ENCODE results near the gene HSPA5.
"Not testable (repeated sequence)": the region's sequence is repeated elsewhere in the genome, so short reads cannot be mapped to it uniquely, and the experiment has no call there.

The HSPA5 gene

DNA sequence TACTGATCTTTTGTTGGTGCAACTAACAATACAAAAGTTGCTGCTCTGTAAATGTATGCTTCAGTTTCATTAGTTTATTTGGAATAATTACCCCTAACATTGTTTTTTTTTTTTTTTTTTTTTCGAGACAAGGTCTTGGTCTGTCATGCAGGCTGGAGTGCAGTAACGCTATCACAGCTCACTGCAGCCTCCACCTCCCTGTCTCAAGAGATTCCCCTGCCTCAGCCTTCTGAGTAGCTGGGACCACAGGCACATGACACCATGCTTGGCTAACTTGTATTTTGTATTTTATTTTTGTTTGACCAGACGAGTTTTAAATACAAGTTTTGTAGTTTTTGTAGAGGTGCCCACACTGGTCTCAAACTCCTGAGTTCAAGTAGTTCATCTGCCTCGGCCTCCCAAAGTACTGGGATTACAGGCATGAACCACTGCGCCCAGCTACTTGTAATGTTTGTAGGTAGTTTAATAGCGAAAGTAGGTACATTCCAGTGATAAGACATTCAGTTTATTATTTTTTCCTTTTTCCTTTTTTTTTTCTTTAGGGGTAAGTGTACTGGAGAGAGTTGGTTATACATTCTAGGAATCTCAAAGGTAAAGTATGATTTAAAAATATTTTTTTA lies 27.4 kb upstream of the HSPA5 start:
- TF ChIP-seq, protein P1, sequence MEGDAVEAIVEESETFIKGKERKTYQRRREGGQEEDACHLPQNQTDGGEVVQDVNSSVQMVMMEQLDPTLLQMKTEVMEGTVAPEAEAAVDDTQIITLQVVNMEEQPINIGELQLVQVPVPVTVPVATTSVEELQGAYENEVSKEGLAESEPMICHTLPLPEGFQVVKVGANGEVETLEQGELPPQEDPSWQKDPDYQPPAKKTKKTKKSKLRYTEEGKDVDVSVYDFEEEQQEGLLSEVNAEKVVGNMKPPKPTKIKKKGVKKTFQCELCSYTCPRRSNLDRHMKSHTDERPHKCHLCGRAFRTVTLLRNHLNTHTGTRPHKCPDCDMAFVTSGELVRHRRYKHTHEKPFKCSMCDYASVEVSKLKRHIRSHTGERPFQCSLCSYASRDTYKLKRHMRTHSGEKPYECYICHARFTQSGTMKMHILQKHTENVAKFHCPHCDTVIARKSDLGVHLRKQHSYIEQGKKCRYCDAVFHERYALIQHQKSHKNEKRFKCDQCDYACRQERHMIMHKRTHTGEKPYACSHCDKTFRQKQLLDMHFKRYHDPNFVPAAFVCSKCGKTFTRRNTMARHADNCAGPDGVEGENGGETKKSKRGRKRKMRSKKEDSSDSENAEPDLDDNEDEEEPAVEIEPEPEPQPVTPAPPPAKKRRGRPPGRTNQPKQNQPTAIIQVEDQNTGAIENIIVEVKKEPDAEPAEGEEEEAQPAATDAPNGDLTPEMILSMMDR (conservative IDR thresholded peaks at IDR 0.05; ENCODE audit: low read depth, low read length) = no peak
- no peak overlapping the region for H3K4me2 ChIP-seq
- no peaks in the 10 kb centered on the region for H3K27me3 ChIP-seq (ENCODE audit: insufficient read depth, low read depth)
- peaks cover 65% of the 10 kb centered on the region for H3K79me2 ChIP-seq (ENCODE audit: insufficient read depth, low read depth)
- no peaks in the 10 kb centered on the region for H4K20me1 ChIP-seq (ENCODE audit: insufficient read depth)
- H2AFZ ChIP-seq (ENCODE audit: low read depth) = no peak overlapping the region
- H3K4me1 ChIP-seq (ENCODE audit: low read depth, poor library complexity, severe bottlenecking) = peaks cover 14% of the 10 kb centered on the region
- H3K27ac ChIP-seq = no peak overlapping the region
- no peak overlapping the region for H3K9ac ChIP-seq
- H3K4me3 ChIP-seq (IDR thresholded peaks at IDR 0.05; ENCODE audit: insufficient read depth, low read depth, low read length) = no peak overlapping the region
- H3K36me3 ChIP-seq (ENCODE audit: insufficient read depth) = no peaks in the 10 kb centered on the region

DNA sequence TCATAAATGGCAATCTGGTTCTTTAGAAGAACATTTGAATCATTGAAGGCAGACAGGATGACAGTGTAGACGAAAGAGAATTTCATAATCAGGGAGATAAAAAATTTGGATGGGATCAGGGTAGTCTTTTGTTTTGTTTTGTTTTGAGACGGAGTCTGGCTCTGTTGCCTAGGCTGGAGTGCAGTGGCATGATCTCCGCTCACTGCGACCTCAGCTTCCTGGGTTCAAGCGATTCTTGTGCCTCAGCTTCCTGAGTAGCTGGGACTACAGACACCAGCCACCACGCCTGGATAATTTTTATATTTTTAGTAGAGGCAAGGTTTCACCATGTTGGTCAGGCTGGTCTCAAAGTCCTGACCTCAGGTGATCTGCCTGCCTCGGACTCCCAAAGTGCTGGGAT lies 22.9 kb upstream of the HSPA5 start:
- H3K9ac ChIP-seq; H3K4me2 ChIP-seq; H3K27me3 ChIP-seq (ENCODE audit: insufficient read depth, low read depth); H3K27ac ChIP-seq; H2AFZ ChIP-seq (ENCODE audit: low read depth); H3K4me3 ChIP-seq (IDR thresholded peaks at IDR 0.05; ENCODE audit: insufficient read depth, low read depth, low read length); H3K36me3 ChIP-seq (ENCODE audit: insufficient read depth); H4K20me1 ChIP-seq (ENCODE audit: insufficient read depth): not testable (repeated sequence)
- Histone ChIP-seq H3K79me2 (ENCODE audit: insufficient read depth, low read depth) (peaks cover 63% of the 10 kb centered on the region), H3K4me1 (ENCODE audit: low read depth, poor library complexity, severe bottlenecking) (peaks cover 11% of the 10 kb centered on the region)

DNA sequence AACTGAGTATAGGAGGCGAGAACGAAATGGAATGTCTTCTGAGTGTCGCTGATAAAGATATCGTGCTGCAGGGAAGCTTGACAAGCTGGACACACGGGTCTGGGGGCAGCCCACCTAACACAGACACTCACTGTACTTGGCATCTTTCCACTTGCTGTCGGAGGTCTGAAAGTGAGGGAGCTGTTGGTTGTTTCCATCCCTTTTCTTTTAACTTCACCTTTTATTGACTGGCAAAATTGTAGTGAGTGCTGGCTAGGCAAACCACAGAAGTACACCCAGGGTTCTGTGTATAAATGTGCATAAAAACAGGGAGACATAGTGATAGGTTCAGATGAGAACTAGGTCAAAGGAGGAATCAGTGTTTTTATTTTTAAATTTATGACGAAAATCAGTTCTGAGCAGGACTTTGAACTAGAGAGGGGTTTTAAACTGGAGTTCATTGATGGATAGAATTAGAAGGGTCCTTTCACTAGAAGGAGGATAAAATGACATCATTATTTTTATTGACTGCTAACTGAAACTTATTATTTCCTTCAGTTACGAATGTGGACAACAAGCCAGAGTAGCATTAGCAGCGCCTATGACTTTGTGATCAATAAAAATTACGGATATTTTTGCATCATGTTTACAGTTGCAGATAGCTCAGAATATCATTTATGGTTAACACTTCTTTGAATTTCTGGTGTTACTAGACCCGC lies 21.3 kb upstream of the HSPA5 start:
- H2AFZ ChIP-seq (ENCODE audit: low read depth) = peak overlapping the region; percentile 92
- peak overlapping the region; percentile 61 for H3K4me2 ChIP-seq
- 0 out of 2 replicates have a peak overlapping the region, but pooled peaks have one; percentile 29 for H3K27ac ChIP-seq
- no peaks in the 10 kb centered on the region for H3K27me3 ChIP-seq (ENCODE audit: insufficient read depth, low read depth)
- H4K20me1 ChIP-seq (ENCODE audit: insufficient read depth) = no peaks in the 10 kb centered on the region
- H3K4me3 ChIP-seq (IDR thresholded peaks at IDR 0.05; ENCODE audit: insufficient read depth, low read depth, low read length) = no peak overlapping the region
- H3K9ac ChIP-seq = peak overlapping the region; percentile 81; the same call in 1 of the 2 replicates
- peaks cover 54% of the 10 kb centered on the region for H3K79me2 ChIP-seq (ENCODE audit: insufficient read depth, low read depth)
- H3K4me1 ChIP-seq (ENCODE audit: low read depth, poor library complexity, severe bottlenecking) = peaks cover 11% of the 10 kb centered on the region
- no peaks in the 10 kb centered on the region for H3K36me3 ChIP-seq (ENCODE audit: insufficient read depth)
- TF ChIP-seq, protein P1 (conservative IDR thresholded peaks at IDR 0.05; ENCODE audit: low read depth, low read length) = no peak; the same call in 1 of the 2 replicates

DNA sequence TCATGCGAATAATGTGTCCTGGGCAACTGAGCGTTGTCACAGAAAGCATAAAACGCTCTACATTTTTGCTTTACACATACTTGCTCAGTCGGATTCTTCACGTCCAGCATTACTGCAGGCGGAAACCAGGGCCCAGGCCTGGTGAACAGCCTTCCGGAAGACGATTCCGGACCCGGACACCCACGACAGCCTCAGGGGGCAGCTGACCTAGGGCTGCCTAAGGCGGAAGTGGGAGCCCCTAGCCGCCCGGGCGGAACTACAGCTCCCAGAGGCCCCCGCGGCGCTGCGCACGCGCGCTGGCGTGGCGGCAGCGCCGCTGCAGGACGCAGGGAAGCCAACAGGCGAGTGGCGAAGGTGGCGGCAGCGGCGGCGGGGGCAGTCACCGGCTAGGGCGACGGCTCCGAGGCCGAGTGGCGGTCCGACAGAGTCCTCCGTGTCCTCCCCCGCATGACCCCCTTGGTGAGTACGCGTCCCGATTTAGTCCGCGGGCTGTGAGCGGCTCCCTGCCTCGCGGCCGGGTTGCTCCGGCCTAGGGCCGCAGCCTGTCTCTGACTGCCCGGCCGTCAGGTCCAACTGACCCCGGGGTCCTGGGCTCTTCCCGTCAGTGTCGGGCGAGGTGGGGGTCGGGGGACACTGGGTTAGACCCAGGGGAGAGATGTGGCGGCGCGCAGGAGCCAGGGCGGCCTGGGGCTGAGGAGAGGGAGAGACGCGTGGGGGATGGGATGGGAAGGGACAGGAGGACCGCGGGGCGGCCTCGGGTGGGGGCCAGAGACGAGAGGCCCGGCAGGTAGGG lies 20.6 kb upstream of the HSPA5 start, which contains the start of gene GAPVD1:
TSS of gene GAPVD1 (plus strand) at position 326 of the 793 bp plus-strand sequence. CDS start 37,096 bp downstream, outside the sequence.
- TF ChIP-seq, protein P1 (conservative IDR thresholded peaks at IDR 0.05; ENCODE audit: low read depth, low read length) = peak; percentile 16; the same call in 1 of the 2 replicates
- H3K27ac ChIP-seq = peak within 1 kb of the TSS; percentile 29; the same call in 1 of the 2 replicates
- peak within 1 kb of the TSS; percentile 81 for H3K9ac ChIP-seq
- H4K20me1 ChIP-seq (ENCODE audit: insufficient read depth) = no peaks in the 10 kb centered on the region
- H2AFZ ChIP-seq (ENCODE audit: low read depth) = peak within 1 kb of the TSS; percentile 92
- H3K79me2 ChIP-seq (ENCODE audit: insufficient read depth, low read depth) = peaks cover 47% of the 10 kb centered on the region
- H3K4me3 ChIP-seq (IDR thresholded peaks at IDR 0.05; ENCODE audit: insufficient read depth, low read depth, low read length) = no peak within 1 kb of the TSS
- H3K4me1 ChIP-seq (ENCODE audit: low read depth, poor library complexity, severe bottlenecking) = peaks cover 11% of the 10 kb centered on the region
- H3K27me3 ChIP-seq (ENCODE audit: insufficient read depth, low read depth) = no peaks in the 10 kb centered on the region
- H3K36me3 ChIP-seq (ENCODE audit: insufficient read depth) = no peaks in the 10 kb centered on the region
- peak within 1 kb of the TSS; percentile 61 for H3K4me2 ChIP-seq
